ENCODE data around the gene PLEKHA8.

PLEKHA8 gene

GRCh38 chr7:30038196-30038980 lies 10.2 kb downstream of the PLEKHA8 start:
- H3K36me3 ChIP-seq (ENCODE audit: insufficient read depth, low read length): no peaks in the 10 kb centered on the region
- peak overlapping the region; percentile 42; the same call in 1 of the 2 replicates for H3K27ac ChIP-seq
- H3K9ac ChIP-seq (ENCODE audit: insufficient read length): no peak overlapping the region
- DNase-seq (ENCODE audit: low read depth, low spot score): no peak
- TF ChIP-seq EZH2 (IDR thresholded peaks at IDR 0.05) (no peak), FOXP2 (optimal IDR thresholded peaks at IDR 0.05; ENCODE audit: control extremely low read depth, extremely low read length, insufficient read depth) (no peak), POLR2AphosphoS5 (IDR thresholded peaks at IDR 0.05; ENCODE audit: borderline replicate concordance, low read depth, low read length) (no peak)
- H3K4me3 ChIP-seq: peak overlapping the region; percentile 16
- H3K9me3 ChIP-seq (ENCODE audit: low read depth, low read length): no peaks in the 10 kb centered on the region

- Histone ChIP-seq H3K9me3 (ENCODE audit: low read depth, low read length) (no peaks in the 10 kb centered on the region), H3K4me3 (no peak overlapping the region), H3K9ac (ENCODE audit: insufficient read length) (no peak overlapping the region), H3K27ac (no peak overlapping the region), H3K36me3 (ENCODE audit: insufficient read depth, low read length) (no peaks in the 10 kb centered on the region; the same call in 1 of the 2 replicates)
- no peak for DNase-seq (ENCODE audit: low read depth, low spot score)
- no peak for TF ChIP-seq POLR2AphosphoS5 (IDR thresholded peaks at IDR 0.05; ENCODE audit: borderline replicate concordance, low read depth, low read length)
- no peak for TF ChIP-seq EZH2 (IDR thresholded peaks at IDR 0.05)
- no peak for TF ChIP-seq FOXP2 (optimal IDR thresholded peaks at IDR 0.05; ENCODE audit: control extremely low read depth, extremely low read length, insufficient read depth)
These were observed 12.7 kb downstream of the PLEKHA8 start for GRCh38 chr7:30040938-30041337.

DNA sequence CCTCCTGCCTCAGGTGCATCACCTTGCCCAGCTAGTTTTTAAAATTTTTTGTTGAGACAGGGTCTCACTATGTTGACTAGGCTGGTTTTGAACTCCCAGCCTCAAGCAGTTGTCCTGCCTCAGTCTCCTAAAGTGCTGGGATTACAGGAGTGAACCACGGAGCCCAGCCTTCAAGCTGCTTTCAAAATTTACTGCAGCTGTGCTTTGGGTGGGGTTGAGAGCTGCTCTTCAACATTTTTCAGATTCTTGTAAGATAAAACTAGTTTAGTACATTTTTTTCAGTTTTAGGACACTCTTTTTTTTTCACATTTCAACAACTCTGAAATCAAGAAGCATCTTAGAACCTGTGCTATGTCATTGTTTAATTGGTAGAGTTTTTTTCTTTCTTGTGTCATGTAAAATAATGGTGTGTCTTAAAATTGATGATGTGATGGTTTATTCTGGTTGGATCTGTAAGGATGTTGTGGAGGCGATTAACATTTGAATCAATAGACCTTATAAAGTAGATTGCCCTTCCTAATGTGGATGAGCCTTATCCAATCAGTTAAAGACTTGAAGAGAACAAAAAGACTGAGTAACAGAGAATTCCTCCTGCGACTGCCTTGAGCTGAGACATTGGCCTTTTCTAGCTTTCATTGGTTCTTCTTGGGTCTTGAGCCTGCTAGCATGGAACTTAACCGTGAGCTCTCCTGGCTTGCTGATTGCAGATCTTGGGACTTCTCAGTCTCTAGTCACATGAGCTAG lies 13.5 kb downstream of the PLEKHA8 start:
- Histone ChIP-seq H3K9ac (ENCODE audit: insufficient read length) (no peak overlapping the region), H3K9me3 (ENCODE audit: low read depth, low read length) (no peaks in the 10 kb centered on the region), H3K27ac (no peak overlapping the region), H3K4me3 (no peak overlapping the region), H3K36me3 (ENCODE audit: insufficient read depth, low read length) (no peaks in the 10 kb centered on the region; the same call in 1 of the 2 replicates)
- no peak for DNase-seq (ENCODE audit: low read depth, low spot score)
- no peak for TF ChIP-seq FOXP2 (optimal IDR thresholded peaks at IDR 0.05; ENCODE audit: control extremely low read depth, extremely low read length, insufficient read depth)
- TF ChIP-seq EZH2 (IDR thresholded peaks at IDR 0.05): no peak
- TF ChIP-seq POLR2AphosphoS5 (IDR thresholded peaks at IDR 0.05; ENCODE audit: borderline replicate concordance, low read depth, low read length): no peak

GRCh38 chr7:30046127-30046770 lies 18.0 kb downstream of the PLEKHA8 start:
- TF ChIP-seq EZH2 (IDR thresholded peaks at IDR 0.05) (no peak), POLR2AphosphoS5 (IDR thresholded peaks at IDR 0.05; ENCODE audit: borderline replicate concordance, low read depth, low read length) (no peak), FOXP2 (optimal IDR thresholded peaks at IDR 0.05; ENCODE audit: control extremely low read depth, extremely low read length, insufficient read depth) (no peak)
- no peak overlapping the region for H3K27ac ChIP-seq
- no peak overlapping the region for H3K4me3 ChIP-seq
- no peak for DNase-seq (ENCODE audit: low read depth, low spot score)
- H3K36me3 ChIP-seq (ENCODE audit: insufficient read depth, low read length): peaks cover 15% of the 10 kb centered on the region; the same call in 1 of the 2 replicates
- no peak overlapping the region for H3K9ac ChIP-seq (ENCODE audit: insufficient read length)
- H3K9me3 ChIP-seq (ENCODE audit: low read depth, low read length): no peaks in the 10 kb centered on the region

DNA sequence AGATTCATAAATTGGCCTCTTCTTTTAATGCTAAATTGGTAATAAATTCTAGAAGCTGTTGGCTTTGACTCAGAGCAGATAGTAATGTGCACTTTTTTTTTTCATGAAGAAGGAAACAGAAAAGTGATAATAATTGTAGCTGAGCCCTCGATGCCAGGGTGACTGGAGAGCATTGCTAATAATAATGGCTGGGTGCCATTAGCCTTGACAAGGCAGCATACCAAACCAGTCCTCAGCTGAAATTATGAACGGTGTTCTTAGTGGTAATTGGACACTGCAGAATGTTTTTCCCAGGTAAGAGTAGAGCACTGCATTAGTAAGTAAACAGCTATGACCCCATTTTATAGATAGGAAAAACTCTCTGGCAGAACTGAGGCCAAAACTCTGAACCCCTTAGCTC lies 18.9 kb downstream of the PLEKHA8 start:
- H3K9ac ChIP-seq (ENCODE audit: insufficient read length): no peak overlapping the region
- TF ChIP-seq POLR2AphosphoS5 (IDR thresholded peaks at IDR 0.05; ENCODE audit: borderline replicate concordance, low read depth, low read length) (no peak), FOXP2 (optimal IDR thresholded peaks at IDR 0.05; ENCODE audit: control extremely low read depth, extremely low read length, insufficient read depth) (no peak), EZH2 (IDR thresholded peaks at IDR 0.05) (no peak)
- H3K36me3 ChIP-seq (ENCODE audit: insufficient read depth, low read length): peaks cover 15% of the 10 kb centered on the region; the same call in 1 of the 2 replicates
- H3K27ac ChIP-seq: no peak overlapping the region
- H3K9me3 ChIP-seq (ENCODE audit: low read depth, low read length): no peaks in the 10 kb centered on the region
- H3K4me3 ChIP-seq: no peak overlapping the region
- DNase-seq (ENCODE audit: low read depth, low spot score): no peak

DNA sequence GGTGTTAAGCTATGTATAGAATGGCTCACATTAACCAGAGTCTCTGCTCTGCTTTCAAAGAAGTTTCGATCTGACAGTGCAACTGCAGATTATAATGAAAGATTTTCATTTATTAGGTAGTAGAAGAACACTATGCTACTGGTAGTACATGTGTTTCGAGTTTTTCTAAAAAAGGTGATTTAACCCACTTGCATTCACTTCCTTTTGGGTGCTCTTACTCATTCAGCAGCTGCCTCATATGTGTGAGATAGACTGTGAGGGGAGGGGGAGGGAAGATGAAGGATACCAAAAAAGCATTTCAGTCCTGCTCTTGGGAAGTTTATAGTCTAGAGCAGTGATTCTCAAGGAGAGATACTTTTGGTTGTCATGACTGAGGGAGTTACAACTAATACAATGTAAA lies 20.4 kb downstream of the PLEKHA8 start:
- TF ChIP-seq FOXP2 (optimal IDR thresholded peaks at IDR 0.05; ENCODE audit: control extremely low read depth, extremely low read length, insufficient read depth): no peak
- no peak for TF ChIP-seq POLR2AphosphoS5 (IDR thresholded peaks at IDR 0.05; ENCODE audit: borderline replicate concordance, low read depth, low read length)
- TF ChIP-seq EZH2 (IDR thresholded peaks at IDR 0.05): no peak
- no peak overlapping the region for H3K27ac ChIP-seq
- H3K4me3 ChIP-seq: no peak overlapping the region
- no peak overlapping the region for H3K9ac ChIP-seq (ENCODE audit: insufficient read length)
- no peak for DNase-seq (ENCODE audit: low read depth, low spot score)
- peaks cover 19% of the 10 kb centered on the region; the same call in 1 of the 2 replicates for H3K36me3 ChIP-seq (ENCODE audit: insufficient read depth, low read length)
- no peaks in the 10 kb centered on the region for H3K9me3 ChIP-seq (ENCODE audit: low read depth, low read length)

- Histone ChIP-seq H3K4me3 (no peak overlapping the region), H3K9me3 (ENCODE audit: low read depth, low read length) (no peaks in the 10 kb centered on the region), H3K36me3 (ENCODE audit: insufficient read depth, low read length) (peaks cover 19% of the 10 kb centered on the region; the same call in 1 of the 2 replicates), H3K9ac (ENCODE audit: insufficient read length) (no peak overlapping the region), H3K27ac (no peak overlapping the region)
- no peak for DNase-seq (ENCODE audit: low read depth, low spot score)
- TF ChIP-seq FOXP2 (optimal IDR thresholded peaks at IDR 0.05; ENCODE audit: control extremely low read depth, extremely low read length, insufficient read depth) (no peak), EZH2 (IDR thresholded peaks at IDR 0.05) (no peak), POLR2AphosphoS5 (IDR thresholded peaks at IDR 0.05; ENCODE audit: borderline replicate concordance, low read depth, low read length) (no peak)
These were observed 21.0 kb downstream of the PLEKHA8 start for GRCh38 chr7:30049173-30049572.

DNA sequence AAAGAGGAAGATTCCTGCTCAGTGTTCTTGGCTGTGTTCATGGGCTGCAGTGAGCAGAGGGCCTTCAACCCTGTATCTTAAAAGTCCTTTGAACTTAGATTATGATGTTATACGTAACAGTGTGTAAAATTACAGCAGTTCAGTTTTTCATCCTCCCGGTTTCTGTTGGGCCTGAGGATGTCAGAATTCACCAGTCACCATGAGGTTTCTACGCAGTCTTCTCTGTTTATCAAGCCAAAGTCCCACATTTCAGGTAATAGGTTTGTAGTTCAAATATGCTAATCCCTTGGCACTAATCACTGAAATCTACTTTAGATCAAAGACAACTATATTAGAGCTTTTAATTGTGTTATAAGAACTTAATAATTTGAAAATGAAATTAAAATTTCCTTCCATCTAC lies 24.9 kb downstream of the PLEKHA8 start:
- no peak for DNase-seq (ENCODE audit: low read depth, low spot score)
- TF ChIP-seq EZH2 (IDR thresholded peaks at IDR 0.05): no peak
- TF ChIP-seq POLR2AphosphoS5 (IDR thresholded peaks at IDR 0.05; ENCODE audit: borderline replicate concordance, low read depth, low read length): no peak
- TF ChIP-seq FOXP2 (optimal IDR thresholded peaks at IDR 0.05; ENCODE audit: control extremely low read depth, extremely low read length, insufficient read depth): no peak
- H3K27ac ChIP-seq: no peak overlapping the region
- no peak overlapping the region for H3K9ac ChIP-seq (ENCODE audit: insufficient read length)
- H3K4me3 ChIP-seq: no peak overlapping the region
- H3K9me3 ChIP-seq (ENCODE audit: low read depth, low read length): no peaks in the 10 kb centered on the region
- peaks cover 40% of the 10 kb centered on the region for H3K36me3 ChIP-seq (ENCODE audit: insufficient read depth, low read length)
